ENCODE data around the gene EHF.
A peak's percentile ranks its signal among the peaks of the same experiment; 100 is the strongest.
"Not testable (repeated sequence)": the region's sequence is repeated elsewhere in the genome, so short reads cannot be mapped to it uniquely, and the experiment has no call there.

The EHF gene

GRCh38 chr11:34585304-34585734 lies 35.6 kb upstream of the EHF start:
- DNase-seq (ENCODE audit: low read depth) = no peak
- no peak overlapping the region for H3K4me3 ChIP-seq (replicated peaks; ENCODE audit: low read depth, low read length)
- TF ChIP-seq CTCF (IDR thresholded peaks at IDR 0.05; ENCODE audit: low read length, missing control alignments) = no peak

DNA sequence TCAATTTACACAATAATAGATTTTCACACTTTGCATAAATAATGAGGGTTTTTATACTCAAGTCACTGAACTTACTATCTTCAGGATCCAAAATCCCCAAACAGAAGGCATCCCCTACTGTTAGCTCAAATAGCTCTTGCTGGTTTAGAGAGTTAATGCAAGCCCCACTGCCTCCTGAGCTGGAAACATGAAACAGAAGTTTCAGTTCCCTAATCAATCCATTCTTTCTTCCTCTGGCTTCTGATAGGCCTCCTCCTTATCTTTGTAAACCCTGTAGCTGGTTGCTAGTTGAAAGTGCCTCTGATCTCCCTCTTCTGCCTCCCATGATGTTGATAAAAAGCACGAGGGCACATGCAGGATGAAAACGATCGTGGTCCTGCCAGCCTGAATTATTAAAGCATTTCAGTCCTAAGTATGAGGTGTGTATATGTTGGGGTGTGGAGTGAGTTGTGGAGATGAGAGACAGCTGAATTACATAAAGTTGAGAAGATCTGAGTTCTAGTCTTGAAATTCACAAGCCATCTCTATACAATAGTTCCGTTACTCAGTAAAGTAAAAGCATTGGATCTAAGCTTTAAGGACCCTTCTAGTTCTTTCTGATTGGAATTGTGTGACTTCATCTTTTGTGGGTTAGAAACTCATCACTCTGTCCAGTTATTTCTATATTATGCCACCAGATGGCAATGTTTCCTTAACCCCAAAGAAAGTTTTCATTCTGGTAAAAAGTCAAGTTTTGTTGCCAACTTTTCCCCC lies 35.0 kb upstream of the EHF start:
- H3K4me3 ChIP-seq (replicated peaks; ENCODE audit: low read depth, low read length) = no peak overlapping the region
- TF ChIP-seq CTCF (IDR thresholded peaks at IDR 0.05; ENCODE audit: low read length, missing control alignments) = peak; percentile 53
- peak; percentile 81 for DNase-seq (ENCODE audit: low read depth)

GRCh38 chr11:34586488-34587281 lies 34.2 kb upstream of the EHF start:
- no peak for DNase-seq (ENCODE audit: low read depth)
- H3K4me3 ChIP-seq (replicated peaks; ENCODE audit: low read depth, low read length) = no peak overlapping the region

DNA sequence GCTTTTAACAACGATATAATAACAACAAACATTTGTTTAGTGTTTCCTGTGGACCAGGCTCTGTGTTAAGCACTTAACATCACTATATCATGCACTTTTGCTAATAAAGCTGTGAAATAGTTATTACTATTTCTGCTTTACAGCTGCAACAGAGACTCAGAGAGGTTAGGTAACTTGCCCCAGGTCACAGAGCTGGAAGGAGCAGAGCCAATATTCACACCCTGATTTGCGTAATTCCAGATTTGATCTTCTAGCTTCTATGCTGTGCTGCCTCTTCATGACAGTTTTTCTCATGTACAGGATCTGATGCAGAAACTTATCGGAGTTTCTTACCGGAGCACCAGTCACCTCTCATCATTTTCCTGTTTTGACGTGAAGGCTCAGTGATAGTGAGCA lies 33.6 kb upstream of the EHF start:
- DNase-seq (ENCODE audit: low read depth) = no peak
- no peak overlapping the region for H3K4me3 ChIP-seq (replicated peaks; ENCODE audit: low read depth, low read length)
- no peak for TF ChIP-seq CTCF (IDR thresholded peaks at IDR 0.05; ENCODE audit: low read length, missing control alignments)

More at GRCh38 chr11:34586488-34587281, 34.2 kb upstream of the EHF start:
- no peak for TF ChIP-seq CTCF (IDR thresholded peaks at IDR 0.05; ENCODE audit: low read length, missing control alignments)

- no peak overlapping the region for H3K4me3 ChIP-seq (replicated peaks; ENCODE audit: low read depth, low read length)
- no peak for TF ChIP-seq CTCF (IDR thresholded peaks at IDR 0.05; ENCODE audit: low read length, missing control alignments)
- no peak for DNase-seq (ENCODE audit: low read depth)
Measured at GRCh38 chr11:34588023-34588422, 32.9 kb upstream of the EHF start.

GRCh38 chr11:34588701-34589100 lies 32.2 kb upstream of the EHF start:
- no peak for DNase-seq (ENCODE audit: low read depth)
- H3K4me3 ChIP-seq (replicated peaks; ENCODE audit: low read depth, low read length) = no peak overlapping the region
- no peak for TF ChIP-seq CTCF (IDR thresholded peaks at IDR 0.05; ENCODE audit: low read length, missing control alignments)

- H3K4me3 ChIP-seq (replicated peaks; ENCODE audit: low read depth, low read length); DNase-seq (ENCODE audit: low read depth): not testable (repeated sequence)
Measured at GRCh38 chr11:34589177-34589576, 31.7 kb upstream of the EHF start.

Data from fibroblast of pulmonary artery (primary cell).